NCI-H226 (cell line): Measurements from ENCODE around the gene TRIM67.

ENCODE experiments used
- DNase-seq: peaks from one replicate; pipeline ENCODE4 v3.0.0-alpha.2; 2015

Gene TRIM67

GRCh38 chr1:231159202-231159962 is 2.5 kb upstream of the TRIM67 start:
- DNase-seq: no peak

DNA sequence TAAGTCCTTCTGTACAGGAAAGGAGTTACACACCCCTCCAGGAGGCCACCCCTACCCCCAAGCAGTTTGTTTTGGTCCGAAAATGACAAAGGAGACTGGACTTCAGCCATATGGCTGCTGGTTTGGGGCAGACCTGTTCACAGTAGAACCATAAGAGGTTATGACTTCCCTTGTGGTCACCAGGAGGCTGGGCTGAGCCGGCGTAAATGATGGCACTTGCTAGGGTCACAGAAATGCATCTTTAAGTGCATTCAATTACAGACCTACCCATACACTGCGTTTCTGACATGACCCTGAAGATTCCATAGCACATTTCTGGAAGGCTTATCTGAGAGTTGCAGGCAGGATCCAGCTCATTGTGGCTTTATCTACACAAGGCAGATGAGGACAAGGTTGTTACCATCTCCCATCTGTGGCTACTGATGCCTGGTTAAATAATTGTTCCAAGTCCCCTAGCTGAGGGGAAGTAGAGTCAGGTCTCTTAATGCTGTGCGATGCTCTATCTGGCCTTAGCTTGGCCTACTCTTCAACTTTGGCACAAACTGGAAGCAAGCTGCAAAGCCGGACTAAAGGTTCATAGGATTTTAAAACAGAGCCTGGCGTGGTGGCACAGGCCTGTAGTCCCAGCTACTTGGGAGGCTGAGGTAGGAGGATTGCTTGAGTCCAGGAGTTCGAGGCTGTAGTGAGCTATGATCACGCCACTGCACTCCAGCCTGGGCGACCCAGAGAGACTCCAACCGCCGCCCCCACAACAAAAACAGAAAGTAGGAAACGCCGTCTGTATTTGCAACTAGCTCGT is 1.7 kb upstream of the TRIM67 start:
- no peak for DNase-seq

- DNase-seq: no peak
These were observed 777 bp upstream of the TRIM67 start for GRCh38 chr1:231160895-231161666.

GRCh38 chr1:231162297-231162969 is 575 bp downstream of the TRIM67 start:
- DNase-seq: no peak

DNA sequence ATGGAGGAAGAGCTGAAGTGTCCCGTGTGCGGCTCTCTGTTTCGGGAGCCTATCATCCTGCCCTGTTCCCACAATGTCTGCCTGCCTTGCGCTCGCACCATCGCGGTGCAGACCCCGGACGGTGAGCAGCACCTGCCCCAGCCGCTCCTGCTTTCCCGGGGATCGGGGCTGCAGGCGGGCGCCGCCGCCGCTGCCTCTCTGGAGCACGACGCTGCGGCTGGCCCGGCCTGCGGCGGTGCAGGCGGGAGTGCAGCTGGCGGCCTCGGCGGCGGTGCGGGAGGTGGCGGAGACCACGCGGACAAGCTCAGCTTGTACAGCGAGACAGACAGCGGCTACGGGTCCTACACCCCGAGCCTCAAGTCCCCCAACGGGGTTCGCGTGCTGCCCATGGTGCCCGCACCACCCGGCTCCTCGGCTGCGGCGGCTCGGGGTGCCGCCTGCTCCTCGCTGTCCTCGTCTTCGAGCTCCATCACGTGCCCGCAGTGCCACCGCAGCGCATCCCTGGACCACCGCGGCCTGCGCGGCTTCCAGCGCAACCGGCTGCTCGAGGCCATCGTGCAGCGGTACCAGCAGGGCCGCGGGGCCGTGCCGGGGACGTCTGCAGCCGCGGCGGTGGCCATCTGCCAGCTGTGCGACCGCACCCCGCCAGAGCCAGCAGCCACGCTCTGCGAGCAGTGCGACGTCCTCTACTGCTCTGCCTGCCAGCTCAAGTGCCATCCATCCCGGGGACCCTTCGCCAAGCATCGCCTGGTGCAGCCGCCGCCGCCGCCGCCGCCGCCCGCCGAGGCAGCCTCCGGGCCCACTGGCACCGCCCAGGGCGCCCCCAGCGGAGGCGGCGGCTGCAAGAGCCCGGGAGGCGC is 1.3 kb downstream of the TRIM67 start:
- DNase-seq: no peak

GRCh38 chr1:231163830-231164427 is 2.1 kb downstream of the TRIM67 start:
- no peak for DNase-seq

- DNase-seq: no peak
These were observed 3.5 kb downstream of the TRIM67 start for GRCh38 chr1:231165371-231165770.

GRCh38 chr1:231166398-231166797 is 4.5 kb downstream of the TRIM67 start:
- no peak for DNase-seq

DNA sequence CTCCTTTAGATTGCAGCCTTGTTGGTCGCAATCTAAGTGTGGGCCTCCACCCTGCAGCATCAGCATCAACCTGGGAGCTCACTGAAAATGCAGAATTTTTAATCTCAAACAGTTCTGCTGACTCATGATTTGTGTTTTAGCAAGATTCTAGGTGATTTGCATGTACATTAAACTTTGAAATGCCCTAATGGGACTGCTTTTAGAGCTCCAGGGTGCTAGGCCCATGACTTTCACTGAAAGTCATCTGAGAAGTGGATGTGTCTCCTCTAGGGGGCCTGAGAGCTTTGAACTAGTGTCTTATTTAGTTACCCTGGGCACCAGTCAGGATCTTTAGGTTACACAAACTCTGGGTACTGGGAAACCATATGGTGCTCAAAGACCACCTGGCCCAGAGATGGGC is 9.0 kb downstream of the TRIM67 start:
- DNase-seq: no peak

DNA sequence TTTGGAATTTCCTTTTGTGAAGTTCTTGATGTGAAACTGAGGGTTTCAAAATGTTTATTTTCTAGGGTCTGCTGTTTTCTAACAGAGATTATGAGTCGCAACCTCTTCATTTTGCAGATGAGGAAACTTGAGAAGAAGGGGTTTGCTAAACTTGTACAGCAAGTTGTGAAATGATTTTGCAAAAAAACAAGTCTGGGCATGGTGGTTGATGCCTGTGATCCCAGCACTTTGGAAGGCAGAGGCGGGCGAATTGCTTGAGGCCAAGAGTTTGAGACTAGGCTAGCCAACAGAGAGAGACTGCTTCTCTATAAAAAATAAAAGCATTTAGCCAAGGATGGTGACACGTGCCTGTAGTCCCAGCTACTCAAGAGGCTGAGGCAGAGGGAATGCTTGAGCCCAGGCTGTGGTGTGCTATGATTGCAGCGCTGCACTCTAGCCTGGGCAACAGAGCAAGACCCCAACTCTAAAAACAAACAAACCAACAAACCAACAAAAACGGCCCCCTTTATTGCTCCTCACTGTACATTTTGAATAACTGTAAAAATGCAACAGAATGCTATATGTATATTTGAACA is 9.9 kb downstream of the TRIM67 start:
- DNase-seq: no peak

DNA sequence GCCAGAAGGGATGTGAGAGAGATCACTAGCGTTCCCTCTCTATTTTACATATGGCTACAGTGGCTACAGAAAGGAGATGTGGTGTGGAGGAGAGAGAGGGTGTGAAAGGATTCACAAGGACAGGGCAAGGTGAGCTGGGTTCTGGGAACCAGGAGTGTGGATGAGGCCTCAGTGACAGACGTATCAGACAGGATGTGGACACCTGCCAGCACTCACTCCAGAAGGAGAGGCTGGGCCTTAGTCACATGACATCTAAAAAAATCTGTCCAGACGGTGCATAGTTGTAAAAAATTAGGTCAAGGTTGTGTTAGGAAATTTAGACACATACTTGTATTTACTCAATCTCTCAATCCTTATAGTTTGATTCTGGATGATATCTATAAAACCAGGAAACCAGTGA is 10.6 kb downstream of the TRIM67 start:
- DNase-seq: no peak

DNA sequence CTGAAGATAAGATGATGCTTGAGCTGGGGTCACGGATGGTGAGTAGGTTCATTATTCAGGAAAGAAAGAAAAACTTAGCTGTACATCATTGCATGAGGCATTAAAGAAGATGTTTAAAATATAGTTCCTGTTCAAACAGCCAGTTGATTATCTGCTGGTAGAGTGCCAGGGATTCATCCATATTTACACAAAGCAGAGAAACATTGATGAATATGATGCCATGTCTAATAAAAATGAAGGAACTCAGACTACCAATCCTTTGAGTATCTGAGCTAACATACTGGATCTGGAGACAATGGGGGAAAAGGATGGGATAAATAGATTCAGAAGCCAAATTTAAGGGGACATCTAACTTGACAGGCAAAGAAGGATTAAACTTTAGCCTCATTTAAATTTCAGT is 14.6 kb downstream of the TRIM67 start:
- DNase-seq: no peak

DNA sequence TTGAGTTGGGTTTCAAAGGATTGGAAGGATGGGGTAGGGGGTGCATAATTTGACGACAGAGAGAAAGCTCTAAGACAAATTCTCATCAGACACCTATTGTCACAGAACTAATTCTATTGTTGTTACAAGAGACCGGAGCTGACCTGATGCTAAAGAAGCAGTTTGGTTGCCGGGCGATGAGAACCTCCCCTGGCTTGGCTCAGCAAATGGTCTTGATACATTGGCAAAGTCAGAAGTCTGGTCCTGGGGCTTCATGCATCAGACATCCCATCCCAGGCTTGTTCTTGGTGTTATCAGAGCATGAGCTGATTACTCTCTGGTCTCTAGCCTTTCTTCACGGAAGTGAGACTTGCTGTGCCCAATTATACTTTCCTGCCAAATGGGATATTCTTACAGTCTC is 15.4 kb downstream of the TRIM67 start:
- DNase-seq: no peak

DNA sequence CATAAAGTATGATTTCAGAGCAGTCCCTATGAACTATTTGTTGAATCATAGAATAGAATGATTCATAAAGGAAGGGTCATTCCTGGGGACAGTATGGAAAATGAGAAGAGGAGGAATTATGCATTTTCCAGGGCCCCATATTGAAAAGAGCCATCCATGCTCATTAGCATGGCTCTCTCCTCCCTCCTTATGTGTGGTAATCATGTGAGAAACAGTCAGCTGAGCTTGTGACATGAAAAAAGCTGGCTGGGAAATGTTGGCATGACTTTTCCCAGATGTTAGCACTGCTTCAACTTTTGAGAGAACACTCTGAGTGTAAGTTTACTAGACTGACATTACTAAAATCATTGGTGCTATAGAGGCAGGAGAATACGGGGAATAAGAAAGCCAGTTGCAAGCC is 16.1 kb downstream of the TRIM67 start:
- DNase-seq: no peak

DNA sequence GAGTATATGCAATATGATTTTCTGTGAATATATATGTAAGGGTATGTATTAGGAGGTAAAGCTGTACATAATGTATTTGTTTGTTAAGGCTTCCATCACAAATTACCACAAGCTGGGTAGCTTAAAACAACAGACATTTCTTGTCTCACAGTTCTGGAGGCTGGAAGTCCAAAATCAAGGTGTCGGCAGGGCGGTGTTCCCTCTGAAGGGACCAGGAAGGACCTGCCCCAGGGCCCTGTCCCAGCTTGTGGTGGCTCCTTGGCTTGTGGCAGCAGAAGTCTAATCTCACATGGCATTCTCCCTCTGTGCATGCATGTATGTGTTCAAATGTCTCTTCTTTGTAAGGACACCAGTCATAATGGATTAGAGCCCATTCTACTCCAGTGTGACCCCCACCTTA is 17.1 kb downstream of the TRIM67 start:
- DNase-seq: no peak

- no peak for DNase-seq
These were observed 18.2 kb downstream of the TRIM67 start for GRCh38 chr1:231180034-231180433.

- no peak for DNase-seq
These were observed 19.4 kb downstream of the TRIM67 start for GRCh38 chr1:231181271-231181670.

- no peak for DNase-seq
These were observed 20.5 kb downstream of the TRIM67 start for GRCh38 chr1:231182317-231182716.

- no peak for DNase-seq
These were observed 22.1 kb downstream of the TRIM67 start for GRCh38 chr1:231183639-231184590.

- DNase-seq: no peak
These were observed 23.0 kb downstream of the TRIM67 start for GRCh38 chr1:231184891-231185290.
